CD14-positive monocyte (primary cell): ENCODE data around the gene CYRIA. TPM values are rescaled to one million over a fixed set of nuclear protein-coding genes. Genes with fewer than 3 reads are reported as not detected.
A peak's percentile ranks its signal among the peaks of the same experiment; 100 is the strongest.

Experiments used
- DNase-seq, 3 donors: peaks; one replicate each; pipeline ENCODE4 v3.0.0-alpha.2; 2011 to 2022
- H2AFZ ChIP-seq: 2 replicates; pipeline ENCODE4 v1.6.0; 2012; ENCODE audit warnings: mild to moderate bottlenecking, low read depth, low read length, inconsistent platforms; ENCODE audit not compliant: insufficient read depth, poor library complexity, severe bottlenecking
- H3K27ac ChIP-seq, 2 donors: 1 replicate in 1 of 2; 2 replicates in 1 of 2; pipeline ENCODE4 v1.5.1; 2012 to 2013; ENCODE audit warnings: low read length in 2 of 2, control low read depth in 1 of 2, inconsistent platforms in 1 of 2, low read depth in 1 of 2, mild to moderate bottlenecking in 1 of 2
- H3K27me3 ChIP-seq, 2 donors: one replicate each; pipeline versions ENCODE4 v1.6.0 to v1.6.1; 2011 to 2013; ENCODE audit warnings: low read length in 2 of 2; ENCODE audit not compliant: control insufficient read depth in 2 of 2, insufficient read depth in 2 of 2
- H3K36me3 ChIP-seq, 2 donors: replicated peaks in 1 of 2; 1 replicate in 1 of 2; 2 replicates in 1 of 2; pipeline versions ENCODE4 v1.5.1 to v1.6.1; 2012 to 2013; ENCODE audit warnings: low read length in 2 of 2, control low read depth in 1 of 2, inconsistent platforms in 1 of 2, mild to moderate bottlenecking in 1 of 2; ENCODE audit not compliant: insufficient read depth in 2 of 2, control insufficient read depth in 1 of 2
- H3K4me1 ChIP-seq, 2 donors: 1 replicate in 1 of 2; 2 replicates in 1 of 2; pipeline versions ENCODE4 v1.5.1 to v1.6.1; 2012 to 2013; ENCODE audit warnings: low read length in 2 of 2, control low read depth in 1 of 2, inconsistent platforms in 1 of 2, mild to moderate bottlenecking in 1 of 2, moderate library complexity in 1 of 2; ENCODE audit not compliant: insufficient read depth in 2 of 2, control insufficient read depth in 1 of 2
- H3K4me2 ChIP-seq: replicated peaks from 2 replicates; pipeline ENCODE3; 2012; ENCODE audit warnings: low read length, moderate library complexity, mild to moderate bottlenecking; ENCODE audit not compliant: poor library complexity, severe bottlenecking; ENCODE audit errors: extremely low read depth
- H3K4me3 ChIP-seq, 3 experiments: fragments of 200-600 bp in 1 of 3; sonication (generic) in 1 of 3; replicated peaks in 1 of 3; 1 replicate in 2 of 3; 2 replicates in 1 of 3; pipeline ENCODE4 v1.5.1; 2011 to 2013; ENCODE audit warnings: low read length in 3 of 3, mild to moderate bottlenecking in 3 of 3, control low read depth in 2 of 3, low read depth in 2 of 3, inconsistent platforms in 1 of 3, moderate library complexity in 1 of 3
- H3K79me2 ChIP-seq: 2 replicates; pipeline ENCODE4 v1.6.0; 2012; ENCODE audit warnings: mild to moderate bottlenecking, control low read depth, inconsistent platforms, low read length, moderate library complexity; ENCODE audit not compliant: insufficient read depth
- H3K9ac ChIP-seq: 2 replicates; pipeline ENCODE4 v1.6.0; 2017; ENCODE audit warnings: low read length, mild to moderate bottlenecking; ENCODE audit not compliant: insufficient read depth, poor library complexity, severe bottlenecking
- H3K9me3 ChIP-seq, 2 donors: replicated peaks in 1 of 2; 1 replicate in 1 of 2; 2 replicates in 1 of 2; pipeline versions ENCODE4 v1.5.1 to v1.6.1; 2012 to 2013; ENCODE audit warnings: low read length in 2 of 2, control low read depth in 1 of 2; ENCODE audit not compliant: control insufficient read depth in 1 of 2, insufficient read depth in 1 of 2
- H4K20me1 ChIP-seq: 2 replicates; pipeline ENCODE4 v1.6.0; 2012; ENCODE audit warnings: mild to moderate bottlenecking, low read length, control low read depth, moderate library complexity; ENCODE audit not compliant: insufficient read depth
- H3K27ac Mint-ChIP-seq, 7 donors: one replicate each; pipeline ENCODE4 v1.8.0; 2020; ENCODE audit warnings: mild to moderate bottlenecking in 7 of 7, mixed read lengths in 7 of 7, moderate library complexity in 6 of 7, inconsistent platforms in 2 of 7
- H3K27me3 Mint-ChIP-seq, 3 donors: one replicate each; pipeline ENCODE4 v1.8.0; 2021 to 2022; ENCODE audit warnings: low read depth in 3 of 3, mild to moderate bottlenecking in 3 of 3, mixed read lengths in 3 of 3, moderate library complexity in 3 of 3, inconsistent platforms in 1 of 3
- H3K36me3 Mint-ChIP-seq, 2 donors: one replicate each; pipeline ENCODE4 v1.8.0; 2020; ENCODE audit warnings: mixed read lengths in 2 of 2, inconsistent platforms in 1 of 2, mild to moderate bottlenecking in 1 of 2
- H3K4me1 Mint-ChIP-seq: one replicate; pipeline ENCODE4 v1.8.0; 2020; ENCODE audit warnings: mild to moderate bottlenecking, mixed read lengths
- H3K4me3 Mint-ChIP-seq, 2 donors: one replicate each; pipeline ENCODE4 v1.8.0; 2020; ENCODE audit warnings: mild to moderate bottlenecking in 2 of 2, mixed read lengths in 2 of 2, moderate library complexity in 1 of 2
- H3K9me3 Mint-ChIP-seq, 7 donors: one replicate each; pipeline ENCODE4 v1.8.0; 2020 to 2022; ENCODE audit warnings: mixed read lengths in 7 of 7, mild to moderate bottlenecking in 6 of 7, moderate library complexity in 6 of 7, inconsistent platforms in 2 of 7
- CTCF ChIP-seq: fragments of 200-600 bp; IDR thresholded peaks from one replicate; pipeline ENCODE4 v1.8.0; 2022; ENCODE audit warnings: antibody characterized with exemption, mild to moderate bottlenecking
- WGBS: methylation state at CpG from one replicate; pipeline ENCODE4 v1.1.5; 2013; ENCODE audit warnings: missing lambda C conversion rate; ENCODE audit not compliant: insufficient coverage; 5-methylcytosine and 5-hydroxymethylcytosine counted together
- intact Hi-C, 2 donors: fragments of 100-400 bp; cut with micrococcal nuclease; formaldehyde crosslinking; loops; one replicate each; pipeline versions ENCODE4 v1.15.0 to v1.15.1; 2023
- polyA plus RNA-seq, 3 donors: library from polyadenylated mRNA; depleted of rRNA in 1 of 3; unstranded in 2 of 3; stranded (reverse) in 1 of 3; fragments of 300-500 nt in 2 of 3; fragments of >200 nt in 1 of 3; fragmentation: Illumina TruSeq in 2 of 3; gene quantifications; 1 replicate in 2 of 3; 2 replicates in 1 of 3; pipeline ENCODE4 v1.2.3, GENCODE V29; 2012 to 2021

The CYRIA gene
- polyA plus RNA-seq, 3 donors, result 55.9 to 101 (median 72.4) TPM

GRCh38 chr2:16645088-16645487 lies 20.5 kb downstream of the CYRIA start:
- Histone ChIP-seq H3K4me1 (peaks cover 34 to 50% of the 10 kb centered on the region in 2 donors), H3K9me3 (no peaks in the 10 kb centered on the region), H3K4me2 (no peak overlapping the region), H4K20me1 (peaks cover 100% of the 10 kb centered on the region), H3K27ac (no peak overlapping the region), H2AFZ (no peak overlapping the region), H3K36me3 (peaks cover 30 to 84% of the 10 kb centered on the region in 2 donors), H3K79me2 (peaks cover 98% of the 10 kb centered on the region), H3K4me3 (no peak overlapping the region), H3K9ac (no peak overlapping the region), H3K27me3 (no peaks in the 10 kb centered on the region)
- Mint-ChIP-seq H3K4me3 (no peak overlapping the region), H3K27me3 (peaks cover 0 to 1% (median 0%) of the 10 kb centered on the region in 3 donors), H3K36me3 (peaks cover 82 to 91% of the 10 kb centered on the region in 2 donors), H3K27ac (no peak overlapping the region), H3K9me3 (peaks cover 0 to 2% (median 0%) of the 10 kb centered on the region in 7 donors), H3K4me1 (peaks cover 63% of the 10 kb centered on the region)
- intact Hi-C loops, result no loop called here
- WGBS, result 100% methylated on average over 2 of the region's 7 CpGs
- DNase-seq, result no peak
- TF ChIP-seq CTCF, result no peak

GRCh38 chr2:16644221-16644925 lies 21.3 kb downstream of the CYRIA start:
- Mint-ChIP-seq H3K27ac (peak overlapping the region in 3 of 7 donors; percentile 21 to 57 (median 53)), H3K36me3 (peaks cover 80 to 90% of the 10 kb centered on the region in 2 donors), H3K4me3 (peak overlapping the region in 1 of 2 donors; percentile 9), H3K27me3 (peaks cover 0 to 1% (median 0%) of the 10 kb centered on the region in 3 donors), H3K9me3 (peaks cover 0 to 2% (median 0%) of the 10 kb centered on the region in 7 donors), H3K4me1 (peaks cover 62% of the 10 kb centered on the region)
- H3K36me3 ChIP-seq, result peaks cover 33 to 86% of the 10 kb centered on the region in 2 donors
- no peak for TF ChIP-seq CTCF
- peaks cover 31 to 50% of the 10 kb centered on the region in 2 donors for H3K4me1 ChIP-seq
- no peak overlapping the region for H3K4me3 ChIP-seq
- H3K27ac ChIP-seq, result no peak overlapping the region
- intact Hi-C loops, result no loop called here
- 100% methylated on average over 2 of the region's 6 CpGs for WGBS
- peaks cover 100% of the 10 kb centered on the region for H4K20me1 ChIP-seq
- peaks cover 95% of the 10 kb centered on the region for H3K79me2 ChIP-seq
- H3K27me3 ChIP-seq, result no peaks in the 10 kb centered on the region
- DNase-seq, result peak in 1 of 3 donors; percentile 36
- H3K9ac ChIP-seq, result no peak overlapping the region
- H3K4me2 ChIP-seq, result no peak overlapping the region
- no peak overlapping the region for H2AFZ ChIP-seq
- no peaks in the 10 kb centered on the region for H3K9me3 ChIP-seq
